HL-60/S4 treated with phorbol 12-myristate 13-acetate at 8.2 ng/mL for 4 days and 3 days (cell line): ENCODE results near the gene CDH23.

Experiments used
- in situ Hi-C: fragments of 300-500 bp; cut with MboI; formaldehyde crosslinking; loops from 2 replicates; pipeline ENCODE4 v1.15.0; 2022; ENCODE audit warnings: low sequenced_read_pairs

The CDH23 gene

GRCh38 chr10:71816936-71817618, 420.4 kb downstream of the CDH23 start:
- in situ Hi-C loops, result no loop called here

- in situ Hi-C loops, result no loop called here
These were observed 421.3 kb downstream of the CDH23 start for GRCh38 chr10:71817831-71818655.

GRCh38 chr10:71818674-71819260, 422.0 kb downstream of the CDH23 start:
- in situ Hi-C loops, result no loop called here

- in situ Hi-C loops, result no loop called here
These were observed 422.7 kb downstream of the CDH23 start for GRCh38 chr10:71819441-71819861.

GRCh38 chr10:71819985-71820384, 423.3 kb downstream of the CDH23 start:
- in situ Hi-C loops, result no loop called here

GRCh38 chr10:71820966-71821365, 424.2 kb downstream of the CDH23 start:
- in situ Hi-C loops, result no loop called here

- in situ Hi-C loops, result no loop called here
These were observed 425.4 kb downstream of the CDH23 start for GRCh38 chr10:71821909-71822763.

GRCh38 chr10:71823356-71823755, 426.6 kb downstream of the CDH23 start:
- in situ Hi-C loops, result no loop called here

DNA sequence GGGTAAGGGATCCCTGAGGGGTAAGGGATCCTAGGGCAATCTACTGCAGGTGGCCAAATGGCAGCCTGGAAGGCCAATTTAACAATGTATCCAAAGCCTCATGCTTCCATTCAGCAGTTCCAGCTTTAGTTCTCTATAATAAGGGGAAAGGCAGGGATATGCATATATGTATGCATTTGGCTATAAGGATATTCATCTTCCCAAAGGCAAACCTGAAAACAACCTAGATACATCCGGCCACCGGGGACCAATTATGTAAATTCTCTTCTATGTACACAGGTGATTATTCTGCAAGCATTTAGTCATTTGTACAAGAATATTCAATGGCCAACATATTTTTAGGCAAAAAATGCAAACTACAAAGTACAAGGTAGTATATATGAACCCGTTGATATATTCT, 427.6 kb downstream of the CDH23 start:
- in situ Hi-C loops, result no loop called here

DNA sequence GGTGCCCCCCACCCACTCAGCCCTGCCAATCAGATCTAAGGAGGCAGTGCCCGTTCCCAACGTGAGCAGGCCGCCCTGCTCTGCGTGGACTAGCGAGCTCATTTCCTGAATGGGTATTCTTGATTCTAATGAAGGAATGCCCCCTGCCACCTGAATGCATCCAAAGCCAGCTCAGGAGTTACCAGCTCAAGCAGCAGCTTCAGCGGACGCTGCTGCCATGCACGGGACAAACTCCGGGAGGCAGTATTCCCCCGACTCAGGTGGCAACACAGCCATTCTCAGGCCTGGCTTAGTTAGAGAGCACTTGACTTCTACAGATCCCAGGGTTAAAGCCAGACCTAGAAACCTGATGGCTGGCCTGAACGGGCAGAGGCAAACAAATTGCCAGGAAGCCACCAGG, 428.5 kb downstream of the CDH23 start:
- in situ Hi-C loops, result no loop called here

- in situ Hi-C loops, result no loop called here
These were observed 431.1 kb downstream of the CDH23 start for GRCh38 chr10:71827852-71828251.

DNA sequence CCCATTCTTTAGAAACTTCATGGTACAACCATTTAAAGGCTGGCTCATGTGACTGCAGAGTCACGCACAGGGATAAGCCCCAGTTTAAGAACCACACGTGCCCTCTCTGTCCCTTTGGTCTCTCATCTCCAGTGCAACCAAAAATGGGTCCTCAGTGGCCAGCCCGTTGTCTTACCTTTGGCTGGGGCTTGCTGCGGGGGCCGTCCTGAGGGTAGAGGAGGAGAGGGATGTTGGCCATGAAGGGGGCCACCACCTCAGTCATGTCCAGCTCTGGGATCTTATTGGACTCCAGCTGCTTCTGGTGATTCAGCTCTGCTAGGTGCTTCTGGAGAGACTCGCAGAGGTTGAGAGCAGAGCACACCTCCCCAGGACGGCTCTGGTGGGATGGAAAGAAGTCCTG, 432.0 kb downstream of the CDH23 start:
- in situ Hi-C loops, result no loop called here

- in situ Hi-C loops, result no loop called here
These were observed 432.5 kb downstream of the CDH23 start for GRCh38 chr10:71829171-71829570.

- in situ Hi-C loops, result no loop called here
These were observed 433.2 kb downstream of the CDH23 start for GRCh38 chr10:71829896-71830295.

GRCh38 chr10:71830726-71831125, 434.0 kb downstream of the CDH23 start:
- in situ Hi-C loops, result no loop called here

GRCh38 chr10:71831646-71832552, 435.2 kb downstream of the CDH23 start:
- in situ Hi-C loops, result no loop called here

DNA sequence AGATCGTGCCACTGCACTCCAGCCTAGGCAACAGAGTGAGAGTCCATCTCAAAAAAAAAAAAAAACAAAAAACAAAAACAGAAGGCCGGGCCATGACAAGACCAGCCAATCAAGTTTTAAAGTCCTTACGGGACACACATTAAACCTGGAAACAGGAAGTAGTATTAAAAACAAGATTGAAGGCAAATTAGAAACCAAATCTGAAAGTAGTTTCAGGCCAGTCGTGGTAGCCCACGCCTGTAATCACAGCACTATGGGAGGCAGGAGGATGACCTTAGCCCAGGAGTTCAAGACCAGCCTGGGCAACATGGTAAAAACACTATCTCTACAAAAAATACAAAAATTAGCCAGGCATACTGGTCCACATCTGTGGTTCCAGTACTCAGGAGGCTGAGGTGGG, 436.2 kb downstream of the CDH23 start:
- in situ Hi-C loops, result no loop called here

- in situ Hi-C loops, result no loop called here
These were observed 437.0 kb downstream of the CDH23 start for GRCh38 chr10:71833451-71834342.

GRCh38 chr10:71834343-71834674, 437.6 kb downstream of the CDH23 start:
- in situ Hi-C loops, result no loop called here
